Prostate gland (tissue), 2 donors: Measurements from ENCODE around the gene SVOPL. TPM values are rescaled to one million over a fixed set of nuclear protein-coding genes. Genes with fewer than 3 reads are reported as not detected.

Experiments used
- DNase-seq: peaks from one replicate; pipeline ENCODE4 v3.0.0-alpha.2; 2019; ENCODE audit warnings: low spot score
- H3K27ac ChIP-seq, 2 donors: fragments of 200-600 bp; sonication (generic); 2 replicates each; pipeline ENCODE4 v1.5.1; 2017 to 2019
- H3K27me3 ChIP-seq: fragments of 200-600 bp; sonication (generic); replicated peaks from 2 replicates; pipeline ENCODE4 v1.5.1; 2019; ENCODE audit not compliant: insufficient read depth
- H3K36me3 ChIP-seq, 2 donors: fragments of 200-600 bp; sonication (generic); 1 replicate in 1 of 2; 2 replicates in 1 of 2; pipeline versions ENCODE4 v1.5.1 to v1.8.1; 2017 to 2019
- H3K4me1 ChIP-seq: fragments of 200-600 bp; sonication (generic); replicated peaks from 2 replicates; pipeline ENCODE4 v1.5.1; 2019
- H3K4me3 ChIP-seq, 2 donors: fragments of 200-600 bp; sonication (generic); 2 replicates each; pipeline ENCODE4 v1.5.1; 2017 to 2019
- H3K9me3 ChIP-seq: fragments of 200-600 bp; sonication (generic); 2 replicates; pipeline ENCODE4 v1.5.1; 2017
- CTCF ChIP-seq, 4 experiments: fragments of 200-600 bp in 2 of 4; fragments of 450-650 bp in 2 of 4; sonication (generic) in 2 of 4; IDR thresholded peaks; 1 replicate in 3 of 4; 2 replicates in 1 of 4; pipeline ENCODE4 v1.5.1; 2016 to 2019; ENCODE audit warnings: antibody characterized with exemption in 4 of 4, mild to moderate bottlenecking in 2 of 4, moderate library complexity in 2 of 4
- POLR2A ChIP-seq: fragments of 450-650 bp; IDR thresholded peaks from one replicate; pipeline ENCODE4 v1.6.1; 2016; ENCODE audit warnings: antibody characterized with exemption, mild to moderate bottlenecking
- POLR2AphosphoS5 ChIP-seq: sonication (generic); formaldehyde crosslinking; IDR thresholded peaks from one replicate; pipeline ENCODE4 v1.6.1; 2017; ENCODE audit warnings: antibody characterized with exemption
- whole genome bisulfite sequencing: methylation state at CpG from one replicate; pipeline ENCODE4 v1.1.5; 2018; 5-methylcytosine and 5-hydroxymethylcytosine counted together
- intact Hi-C: fragments of 100-400 bp; cut with DNase I; formaldehyde crosslinking; loops from one replicate; pipeline ENCODE4 v1.14.2; 2022
- total RNA-seq, 2 donors: library from RNA; depleted of rRNA; stranded (reverse); fragments of >200 nt; gene quantifications; one replicate each; pipeline ENCODE4 v1.1.0, GENCODE V29; 2016

Gene SVOPL
- total RNA-seq, 2 donors from 2014 or later, result 0.36 TPM; not detected in 1

- no peak overlapping the region for H3K4me3 ChIP-seq
- no peaks in the 10 kb centered on the region for H3K27me3 ChIP-seq
- no peaks in the 10 kb centered on the region for H3K4me1 ChIP-seq
- H3K36me3 ChIP-seq, result no peaks in the 10 kb centered on the region
- no peak for DNase-seq
- intact Hi-C loops, result no loop called here
- WGBS, result 88% methylated on average over 8 of the region's 8 CpGs
- H3K9me3 ChIP-seq, result no peaks in the 10 kb centered on the region
- TF ChIP-seq POLR2A (no peak), POLR2AphosphoS5 (no peak), CTCF (IDR thresholded peaks at IDR 0.05) (no peak)
- no peak overlapping the region for H3K27ac ChIP-seq
These were observed 97.4 kb downstream of the SVOPL start for GRCh38 chr7:138603549-138604318.

DNA sequence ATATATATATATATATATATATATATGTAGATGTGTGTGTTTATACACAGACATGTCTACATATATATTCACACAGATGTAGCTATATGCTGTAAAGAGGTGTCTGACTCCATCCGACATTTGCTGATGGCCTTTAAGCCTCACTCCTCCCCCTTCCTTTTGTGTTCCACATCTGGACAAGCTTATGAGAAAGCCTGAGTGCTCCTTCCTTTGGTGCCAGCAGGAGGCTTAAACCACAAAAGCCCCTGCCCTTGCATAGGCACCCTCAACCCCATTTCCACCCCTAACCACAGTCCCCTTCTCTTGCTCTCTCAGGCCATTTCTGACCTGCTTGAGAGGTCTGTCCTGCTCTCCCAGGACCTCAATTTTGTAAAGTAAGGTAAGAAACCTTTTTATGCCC lies 98.7 kb downstream of the SVOPL start:
- Histone ChIP-seq H3K4me1 (no peaks in the 10 kb centered on the region), H3K27ac (no peak overlapping the region), H3K27me3 (no peaks in the 10 kb centered on the region), H3K9me3 (no peaks in the 10 kb centered on the region), H3K36me3 (no peaks in the 10 kb centered on the region), H3K4me3 (no peak overlapping the region)
- WGBS, result 62% methylated on average over 1 of the region's 1 CpG
- TF ChIP-seq POLR2A, result no peak
- no peak for TF ChIP-seq POLR2AphosphoS5
- TF ChIP-seq CTCF (IDR thresholded peaks at IDR 0.05), result no peak
- intact Hi-C loops, result no loop called here
- DNase-seq, result no peak

DNA sequence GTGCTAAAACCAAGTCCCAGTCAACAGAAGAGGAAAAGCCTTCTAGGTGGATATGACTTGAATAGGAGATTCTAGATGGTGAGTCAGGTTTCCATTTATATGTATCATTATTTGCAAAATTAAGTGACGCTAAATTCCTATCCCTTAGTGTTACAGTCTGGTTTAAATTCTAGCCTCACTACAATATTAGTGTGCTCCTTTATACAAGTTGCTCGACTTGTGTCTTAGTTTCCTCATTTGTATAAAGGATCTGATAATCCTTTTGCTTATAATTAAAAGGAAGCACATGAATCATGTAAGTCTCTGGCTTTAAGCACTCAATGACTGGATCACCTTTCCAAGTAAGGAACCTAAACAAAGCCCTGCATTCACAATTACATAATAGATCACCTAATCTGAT lies 105.7 kb downstream of the SVOPL start:
- DNase-seq, result no peak
- H3K27ac ChIP-seq, result no peak overlapping the region
- no peaks in the 10 kb centered on the region for H3K4me1 ChIP-seq
- H3K36me3 ChIP-seq, result no peaks in the 10 kb centered on the region
- H3K27me3 ChIP-seq, result no peaks in the 10 kb centered on the region
- intact Hi-C loops, result no loop called here
- 55% methylated on average over 2 of the region's 2 CpGs for WGBS
- no peak for TF ChIP-seq POLR2A
- TF ChIP-seq CTCF (IDR thresholded peaks at IDR 0.05), result no peak
- no peak for TF ChIP-seq POLR2AphosphoS5
- no peaks in the 10 kb centered on the region for H3K9me3 ChIP-seq
- no peak overlapping the region for H3K4me3 ChIP-seq

DNA sequence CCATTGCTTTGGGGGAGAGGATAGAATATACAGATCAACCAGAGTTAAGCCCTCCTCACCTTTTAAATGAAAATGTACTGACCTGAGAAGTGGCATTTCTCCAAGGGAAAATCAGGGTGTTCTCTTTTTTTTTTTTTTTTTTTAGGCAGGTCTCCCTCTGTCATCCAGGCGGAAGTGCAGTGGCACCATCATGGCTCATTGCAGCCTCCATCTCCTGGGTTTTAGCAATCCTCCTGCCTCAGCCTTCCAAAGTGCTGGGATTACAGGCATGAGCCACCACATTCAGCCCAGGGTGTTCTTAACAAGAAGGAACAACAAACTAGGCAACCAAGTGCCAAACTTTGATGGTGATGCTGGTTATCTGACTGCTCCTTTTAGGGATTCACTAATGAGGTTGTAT lies 111.0 kb downstream of the SVOPL start:
- no peak for DNase-seq
- WGBS, result 96% methylated on average over 1 of the region's 1 CpG
- H3K4me1 ChIP-seq, result no peaks in the 10 kb centered on the region
- TF ChIP-seq POLR2A, result no peak
- no peak for TF ChIP-seq CTCF (IDR thresholded peaks at IDR 0.05)
- no peak for TF ChIP-seq POLR2AphosphoS5
- intact Hi-C loops, result no loop called here
- H3K9me3 ChIP-seq, result no peaks in the 10 kb centered on the region
- H3K27ac ChIP-seq, result no peak overlapping the region
- H3K27me3 ChIP-seq, result no peaks in the 10 kb centered on the region
- H3K4me3 ChIP-seq, result no peak overlapping the region
- H3K36me3 ChIP-seq, result peaks cover 0 to 1% of the 10 kb centered on the region in 2 donors

DNA sequence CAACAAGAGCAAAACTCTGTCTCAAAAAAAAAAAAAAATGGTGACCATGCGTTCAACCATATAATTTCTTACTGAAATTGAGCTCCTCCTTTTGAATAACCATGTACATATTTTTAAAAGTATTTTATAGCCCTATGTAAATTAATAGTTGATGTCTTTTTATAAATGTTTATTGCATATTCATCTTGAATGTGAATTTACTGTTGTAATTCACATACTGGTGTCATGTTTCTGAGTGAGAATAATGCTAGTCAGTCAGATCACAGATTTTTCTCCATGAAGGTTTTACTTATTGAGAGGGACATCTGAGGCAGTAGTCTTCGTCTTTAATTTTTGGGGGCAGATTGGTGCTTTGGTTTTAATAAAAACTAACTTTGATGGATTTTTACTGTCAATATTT lies 112.2 kb downstream of the SVOPL start:
- Histone ChIP-seq H3K9me3 (no peaks in the 10 kb centered on the region), H3K4me1 (no peaks in the 10 kb centered on the region), H3K27ac (no peak overlapping the region), H3K4me3 (no peak overlapping the region), H3K36me3 (peaks cover 0 to 6% of the 10 kb centered on the region in 2 donors), H3K27me3 (no peaks in the 10 kb centered on the region)
- intact Hi-C loops, result no loop called here
- DNase-seq, result no peak
- TF ChIP-seq CTCF (IDR thresholded peaks at IDR 0.05) (no peak), POLR2A (no peak), POLR2AphosphoS5 (no peak)
- WGBS, result 91% methylated on average over 2 of the region's 2 CpGs
